SHP77 treated with DMSO at 0.1 percent for 48 hours (cell line): ENCODE results near the gene ADRA2B.
"Not testable (repeated sequence)": the region's sequence is repeated elsewhere in the genome, so short reads cannot be mapped to it uniquely, and the experiment has no call there.

Experiments used
- DNase-seq: peaks from one replicate; lab custom pipeline; 2025; lab: John Stamatoyannopoulos, UW

The ADRA2B gene

DNA sequence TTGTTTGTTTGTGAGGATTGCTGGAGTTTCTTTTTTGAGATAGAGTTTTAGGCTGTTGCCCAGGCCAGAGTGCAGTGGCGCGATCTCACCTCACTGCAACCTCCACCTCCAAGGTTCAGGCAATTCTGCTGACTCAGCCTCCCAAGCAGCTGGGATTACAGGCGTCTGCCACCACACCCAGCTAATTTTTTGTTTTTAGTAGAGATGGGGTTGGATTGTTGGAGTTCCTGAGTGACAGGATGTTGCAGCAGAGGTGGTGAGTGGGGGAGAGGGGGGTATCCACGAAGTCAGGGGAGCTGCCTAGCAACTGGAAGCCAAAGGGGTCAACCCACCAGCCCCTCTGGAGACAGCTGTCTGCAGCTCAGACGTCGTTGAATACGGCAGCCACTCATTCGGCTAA is 46.5 kb downstream of the ADRA2B start:
- DNase-seq: not testable (repeated sequence)

DNA sequence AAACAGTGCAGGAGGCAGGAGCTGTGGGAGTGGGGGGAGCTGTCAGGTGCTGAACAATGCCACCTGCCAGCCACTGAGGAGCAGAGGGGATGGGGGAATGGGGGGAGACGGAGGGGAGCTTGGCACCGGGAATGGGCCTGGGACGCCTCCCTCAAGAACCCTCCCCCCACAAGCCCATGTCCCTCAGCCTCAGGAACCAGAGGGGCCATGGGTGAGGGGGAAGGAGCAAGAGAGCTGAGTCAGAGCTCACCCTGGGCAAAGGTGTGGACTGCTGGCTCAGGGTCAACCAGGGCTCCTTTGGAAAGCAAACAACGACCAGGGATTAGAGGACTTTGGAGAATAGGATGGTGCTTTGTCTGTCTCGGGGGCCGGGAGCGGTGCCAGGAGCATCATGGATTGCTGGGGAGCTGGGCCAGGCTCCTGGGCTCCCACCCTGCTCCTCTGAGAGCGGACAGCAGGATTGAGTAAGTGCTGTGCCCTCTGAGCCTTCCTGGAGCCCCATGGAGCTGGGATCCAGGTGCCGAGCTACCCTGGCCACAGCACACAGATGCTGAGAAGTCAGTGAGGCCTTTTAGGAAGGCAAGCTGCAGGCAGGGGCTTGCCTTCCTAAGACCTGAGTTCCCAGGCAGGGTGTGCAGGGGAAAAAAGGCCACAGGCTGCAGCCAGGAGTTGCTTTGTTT is 48.3 kb downstream of the ADRA2B start:
- peak; percentile 64 for DNase-seq

DNA sequence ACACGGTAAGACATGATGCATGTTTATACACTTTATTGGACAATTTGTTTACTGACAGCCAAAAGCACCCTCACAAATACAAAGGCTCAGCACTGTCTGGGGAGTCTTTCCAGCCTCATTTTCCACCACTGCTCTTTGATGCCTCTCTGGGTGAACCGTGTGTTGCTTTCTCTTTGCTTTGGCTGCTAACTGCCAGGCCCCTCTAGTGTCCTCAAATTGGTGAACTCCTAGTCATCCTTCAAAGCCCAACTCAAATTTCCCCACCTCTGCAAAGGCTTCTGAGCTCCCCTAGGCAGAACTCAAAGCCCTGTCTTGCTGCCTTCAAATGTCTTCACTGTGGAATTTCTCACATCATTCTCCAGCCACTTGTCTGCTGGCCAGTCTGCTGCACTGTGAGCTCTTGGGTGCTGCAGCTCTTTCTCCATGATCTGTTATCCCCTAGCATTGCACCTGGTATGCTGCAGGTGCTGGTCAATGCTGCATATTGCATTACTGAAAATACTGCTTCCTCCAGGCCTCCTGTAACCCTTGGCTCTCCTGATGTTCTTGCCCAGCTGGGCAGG is 49.2 kb downstream of the ADRA2B start:
- not testable (repeated sequence) for DNase-seq

DNA sequence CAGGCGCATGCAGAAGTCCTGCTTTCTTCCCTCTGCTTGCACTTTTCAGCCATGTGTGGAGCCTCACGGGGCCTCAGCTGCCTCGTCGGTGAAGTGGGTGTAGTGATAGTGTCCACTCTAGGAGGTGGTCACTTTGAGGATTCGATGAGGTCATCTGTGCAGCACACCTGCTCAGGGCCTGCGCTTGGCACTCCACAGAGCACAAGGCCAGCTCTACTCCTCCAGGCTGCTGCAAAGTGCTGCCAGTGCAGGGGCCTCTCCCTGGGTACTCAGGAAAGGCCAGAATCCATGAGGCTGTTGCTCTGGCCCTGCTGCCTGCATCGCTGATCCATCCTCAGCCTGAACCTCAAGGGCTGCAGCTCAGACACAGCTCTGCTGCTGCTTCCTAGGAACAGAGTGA is 49.9 kb downstream of the ADRA2B start:
- not testable (repeated sequence) for DNase-seq

DNA sequence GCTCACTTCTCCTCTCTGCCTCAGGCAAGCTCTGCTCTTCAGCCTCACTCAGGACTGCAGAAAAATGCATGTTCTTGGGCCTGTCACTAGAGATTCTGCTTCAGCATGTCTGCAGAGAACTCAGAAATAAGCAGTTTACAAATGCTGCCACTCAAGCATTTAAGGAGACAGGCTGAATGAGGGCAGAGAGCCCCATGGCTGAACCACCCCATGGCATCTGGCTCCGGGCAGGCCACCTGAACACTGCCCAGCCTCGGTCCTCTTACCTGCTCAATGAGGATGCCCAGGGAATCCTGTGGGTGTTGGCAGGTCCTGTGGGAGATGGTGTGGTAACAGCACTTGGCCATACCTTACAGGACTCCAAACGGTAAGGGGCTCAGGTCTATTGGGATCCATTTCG is 50.4 kb downstream of the ADRA2B start:
- DNase-seq: not testable (repeated sequence)

DNA sequence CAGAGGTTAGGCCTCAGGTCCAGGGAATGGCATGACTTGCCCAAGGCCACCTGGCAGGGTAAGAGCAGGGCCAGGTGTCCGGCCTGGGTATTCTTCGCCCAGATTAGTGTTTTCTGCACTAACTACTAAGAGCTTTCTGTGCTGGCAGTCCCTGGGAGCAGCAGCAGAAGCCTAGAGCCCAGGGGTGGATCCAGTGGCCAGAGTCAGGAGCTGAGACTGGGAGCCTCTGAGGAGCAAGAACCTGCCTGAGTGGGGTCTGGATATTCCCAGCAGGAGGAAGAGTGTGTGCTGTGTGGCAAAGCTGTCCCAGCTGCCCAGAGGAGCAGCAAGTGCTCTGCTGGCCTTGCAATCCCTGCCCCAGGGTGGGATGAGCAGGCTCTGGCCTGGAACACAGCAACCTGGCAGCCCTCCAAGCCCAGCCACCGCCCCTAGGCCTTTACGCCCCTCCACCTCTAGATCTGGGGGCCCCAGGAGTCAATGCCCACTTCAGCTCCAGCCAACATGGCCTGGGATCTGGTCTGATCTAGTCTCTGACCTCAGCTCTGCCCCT is 50.9 kb downstream of the ADRA2B start:
- no peak for DNase-seq

DNA sequence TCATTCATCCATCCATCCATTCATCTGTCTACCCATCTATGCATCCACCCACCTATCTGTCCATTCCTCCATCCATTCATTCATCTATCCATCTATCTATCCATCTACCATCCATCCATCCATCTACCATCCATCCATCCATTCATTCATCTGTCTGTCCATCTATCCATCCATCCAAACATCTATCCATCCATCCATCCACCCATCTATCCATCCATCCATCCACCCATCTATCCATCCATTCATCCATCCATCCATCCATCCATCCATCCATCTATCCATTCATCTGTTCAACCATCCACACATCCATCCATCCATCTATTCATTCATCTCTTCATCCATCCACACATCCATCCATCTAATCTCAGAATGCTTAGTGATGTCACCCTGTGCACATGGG is 51.6 kb downstream of the ADRA2B start:
- DNase-seq: not testable (repeated sequence)

DNA sequence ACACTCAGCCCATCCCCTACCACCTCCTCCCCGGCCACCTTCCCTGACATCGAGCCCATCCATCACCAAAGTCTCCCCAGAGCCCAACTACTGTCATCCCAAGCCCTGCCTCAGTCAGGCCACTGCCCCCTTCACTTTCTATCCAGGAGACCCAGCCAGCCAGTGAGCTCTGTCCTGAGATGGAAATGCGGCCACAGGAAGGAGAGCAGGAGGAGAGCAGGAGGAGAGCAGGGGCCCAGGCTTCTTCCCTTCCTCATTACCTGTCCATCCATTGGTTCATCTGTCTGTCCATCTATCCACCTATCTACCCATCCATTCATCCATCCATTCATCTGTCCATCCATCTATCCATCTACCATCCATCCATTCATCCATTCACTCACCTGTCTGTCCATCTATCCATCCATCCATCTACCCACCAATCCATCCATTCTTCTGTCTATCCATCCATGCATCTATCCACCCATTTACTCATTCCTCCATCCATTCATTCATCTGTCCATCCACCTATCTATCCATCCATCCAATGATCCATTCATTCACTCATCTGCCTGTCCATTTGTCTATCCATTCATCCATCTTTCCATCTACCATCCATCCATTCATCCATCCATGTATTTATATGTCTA is 52.2 kb downstream of the ADRA2B start:
- not testable (repeated sequence) for DNase-seq

DNA sequence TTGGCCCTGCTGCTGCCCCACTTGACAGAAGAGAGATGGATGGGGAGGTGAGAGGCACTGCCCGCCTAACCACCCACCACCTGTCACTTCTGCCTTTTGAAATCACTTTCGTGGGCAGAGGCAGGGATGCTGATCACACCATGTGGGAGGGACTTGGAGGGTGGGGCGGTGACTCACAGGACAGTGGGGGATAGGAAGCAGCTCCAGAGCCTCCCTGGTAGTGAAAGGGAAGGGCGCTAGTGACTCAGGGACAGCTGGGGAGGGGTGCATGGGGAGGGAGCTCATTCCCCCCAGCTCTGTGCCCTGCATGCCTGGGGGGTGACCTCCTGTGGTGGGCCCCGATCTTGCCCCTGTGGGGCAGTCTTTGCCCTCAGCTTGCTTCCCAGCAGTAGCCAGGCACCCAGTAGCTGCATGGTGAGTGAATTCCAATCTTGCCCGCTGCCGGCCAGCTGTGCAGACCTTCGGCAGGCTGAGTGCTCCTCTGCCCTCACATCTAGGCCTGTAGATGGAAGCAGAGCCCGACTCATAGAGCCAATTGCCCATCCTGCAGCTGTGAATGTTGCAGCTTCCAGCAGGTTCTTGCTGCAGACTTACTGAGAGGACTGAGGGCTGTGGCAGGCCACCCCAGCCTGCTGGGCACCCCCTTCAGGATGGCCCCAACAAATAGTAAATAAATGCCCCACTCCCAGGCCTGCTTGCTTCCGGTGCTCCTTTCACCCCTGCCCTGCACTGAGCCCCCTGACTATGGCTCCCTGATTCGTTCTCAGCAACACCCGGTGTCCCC is 53.1 kb downstream of the ADRA2B start:
- not testable (repeated sequence) for DNase-seq
